NCI-H2107 (cell line): ENCODE results near the gene TNFAIP8L1.

Experiments
- DNase-seq: peaks from one replicate; lab custom pipeline; 2025; lab: John Stamatoyannopoulos, UW

The TNFAIP8L1 gene

DNA sequence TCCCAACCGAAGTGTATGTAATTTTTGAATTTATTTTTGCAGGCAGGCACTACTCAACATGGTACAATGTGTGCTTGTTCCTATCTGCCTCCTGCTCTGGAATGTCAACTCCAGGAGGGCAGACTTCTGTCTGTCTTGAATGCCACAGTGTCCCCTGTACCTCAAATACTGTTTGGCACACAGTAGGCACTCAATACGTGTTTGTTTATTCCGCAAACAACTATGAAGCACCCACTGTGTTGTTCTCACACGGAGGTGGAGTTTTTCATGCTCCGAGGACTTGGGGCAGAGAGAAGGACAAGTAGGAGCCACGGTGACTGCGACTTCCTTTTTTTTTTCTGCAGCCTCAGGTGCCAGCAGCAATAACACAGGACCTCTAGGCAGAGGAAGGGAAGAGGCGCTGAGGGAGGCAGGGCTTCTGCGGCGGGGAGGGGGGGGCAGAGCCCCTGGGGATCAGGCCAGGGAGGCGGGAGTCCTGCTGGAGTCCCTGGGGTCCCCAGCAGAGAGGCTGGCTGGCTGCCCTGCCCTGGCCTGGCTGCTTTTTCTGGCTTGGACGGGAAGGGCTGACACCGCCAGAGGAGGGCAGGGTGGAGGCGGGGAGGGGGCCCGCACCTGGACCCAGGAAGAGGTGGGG, 29.3 kb upstream of the TNFAIP8L1 start:
- no peak for DNase-seq

DNA sequence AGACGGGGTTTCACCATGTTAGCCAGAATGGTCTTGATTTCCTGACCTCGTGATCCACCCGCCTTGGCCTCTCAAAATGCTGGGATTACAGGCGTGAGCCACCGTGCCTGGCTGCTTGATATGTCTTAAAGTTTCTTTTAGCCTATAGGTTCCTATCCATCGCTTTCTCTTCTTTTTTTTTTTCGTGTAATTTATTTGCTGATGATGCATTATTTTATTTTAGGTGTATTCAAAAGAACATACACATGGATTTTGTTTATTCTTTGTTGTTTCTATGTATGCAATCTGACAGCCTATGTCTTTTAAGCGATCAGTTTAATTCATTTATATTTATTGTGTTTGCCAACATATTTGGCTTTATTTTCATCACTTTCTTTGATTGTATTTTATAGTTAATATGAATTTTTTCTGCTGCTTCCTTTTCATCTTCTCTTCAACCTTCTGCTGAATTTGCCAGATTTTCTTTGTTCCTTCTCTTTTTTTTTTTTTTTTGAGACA, 26.0 kb upstream of the TNFAIP8L1 start:
- DNase-seq: no peak

DNA sequence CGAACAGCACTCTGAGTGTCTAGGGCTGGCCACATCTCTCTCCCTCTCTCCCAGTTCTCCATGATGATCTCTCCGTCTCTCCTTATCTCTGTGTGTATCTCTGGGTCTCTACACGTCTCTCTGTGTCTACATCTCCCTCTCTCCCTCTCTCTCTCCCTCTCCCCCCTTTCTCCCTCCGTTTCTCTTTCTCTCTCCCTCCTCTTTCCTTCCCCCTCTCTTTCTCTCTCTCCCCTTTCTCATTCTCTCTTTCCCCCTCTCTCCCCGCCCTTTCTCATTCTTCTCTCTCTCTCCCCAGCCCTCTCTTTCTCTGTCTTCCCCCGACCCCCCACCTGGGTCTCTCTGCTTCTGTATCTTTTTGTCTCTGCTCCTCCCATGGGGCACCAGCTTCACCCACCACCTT, 21.3 kb upstream of the TNFAIP8L1 start:
- no peak for DNase-seq

DNA sequence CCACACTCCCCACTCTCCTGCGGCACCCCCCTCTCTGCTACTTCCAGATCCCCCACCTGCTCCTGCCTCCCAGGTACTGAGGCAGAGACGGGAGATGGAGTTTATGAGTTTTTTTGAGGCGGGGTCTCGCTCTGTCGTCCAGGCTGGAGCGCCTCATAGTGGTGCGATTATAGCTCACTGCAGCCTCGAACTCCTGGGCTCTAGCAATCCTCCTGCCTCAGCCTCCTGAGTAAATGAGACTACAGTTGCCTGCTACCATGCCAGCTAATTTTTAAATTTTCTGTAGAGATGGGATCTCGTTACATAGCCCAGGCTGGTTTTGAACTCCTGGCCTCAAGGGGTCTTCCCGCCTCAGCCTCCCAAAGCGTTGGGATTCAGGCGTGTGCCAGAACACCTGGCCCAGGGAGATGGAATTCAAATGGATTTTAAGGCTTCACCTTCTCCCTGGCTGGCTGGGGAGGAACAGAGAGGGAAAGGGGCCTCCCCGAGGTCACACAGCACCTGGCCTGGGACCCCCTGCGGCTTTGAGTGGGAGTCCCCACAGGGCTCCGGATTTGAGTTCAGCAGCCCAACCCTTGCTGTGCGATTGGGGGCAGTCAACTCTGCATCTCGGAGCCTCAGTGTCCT, 19.5 kb upstream of the TNFAIP8L1 start:
- no peak for DNase-seq

DNA sequence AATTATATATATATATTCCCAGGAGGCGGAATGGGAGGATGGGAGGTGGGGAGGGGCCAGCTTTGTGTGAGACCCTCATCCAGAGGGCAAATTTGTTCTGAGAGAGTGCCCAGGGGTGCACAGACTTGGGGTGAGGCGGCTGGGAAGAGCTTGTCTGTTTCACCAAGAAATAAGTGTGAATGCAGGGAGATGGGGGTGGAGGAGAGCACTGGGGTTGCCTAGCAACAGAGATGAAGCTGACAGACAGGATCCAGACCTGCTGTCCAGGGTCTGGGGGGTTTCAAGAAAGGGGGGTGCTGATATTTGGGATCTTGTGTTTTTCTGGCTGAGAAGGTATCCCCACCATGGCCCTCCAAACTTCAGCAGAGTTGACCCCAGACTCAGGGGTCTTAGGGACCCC, 18.6 kb upstream of the TNFAIP8L1 start:
- no peak for DNase-seq

DNA sequence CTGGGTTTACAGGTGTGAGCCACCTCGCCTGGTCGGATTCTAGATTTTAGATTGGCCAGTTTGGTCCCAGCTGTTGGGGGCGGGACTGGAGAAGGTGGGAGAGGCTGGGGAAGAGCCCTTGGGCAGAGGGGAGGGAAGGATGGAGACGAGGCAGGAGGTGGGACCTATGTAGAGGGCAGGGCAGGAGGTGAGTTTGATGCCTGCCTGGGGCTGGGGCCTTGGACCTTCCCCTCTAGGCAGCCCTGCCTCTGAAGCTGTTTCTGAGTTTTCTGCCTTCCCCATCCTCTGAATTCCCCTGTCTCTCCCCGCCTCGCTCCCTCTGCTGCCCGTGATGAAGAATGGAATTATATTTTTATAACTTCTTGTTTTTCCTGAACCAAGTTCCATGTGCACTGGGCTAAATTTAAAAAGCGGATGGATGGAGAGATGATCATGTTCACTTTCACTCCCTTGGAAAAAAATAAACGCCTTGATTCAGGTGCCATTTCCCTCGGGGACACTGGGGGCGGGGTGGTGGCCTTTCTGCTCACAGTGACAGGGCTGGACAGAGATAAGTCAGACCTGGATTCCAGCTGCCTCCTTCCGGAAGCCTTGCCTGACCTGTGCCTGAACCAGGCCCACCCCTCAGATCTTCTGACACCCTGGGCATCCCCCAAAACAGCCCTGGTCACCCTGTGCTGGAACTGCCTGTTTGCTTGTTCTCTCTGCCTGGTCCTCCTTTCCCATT, 16.5 kb upstream of the TNFAIP8L1 start:
- DNase-seq: no peak

DNA sequence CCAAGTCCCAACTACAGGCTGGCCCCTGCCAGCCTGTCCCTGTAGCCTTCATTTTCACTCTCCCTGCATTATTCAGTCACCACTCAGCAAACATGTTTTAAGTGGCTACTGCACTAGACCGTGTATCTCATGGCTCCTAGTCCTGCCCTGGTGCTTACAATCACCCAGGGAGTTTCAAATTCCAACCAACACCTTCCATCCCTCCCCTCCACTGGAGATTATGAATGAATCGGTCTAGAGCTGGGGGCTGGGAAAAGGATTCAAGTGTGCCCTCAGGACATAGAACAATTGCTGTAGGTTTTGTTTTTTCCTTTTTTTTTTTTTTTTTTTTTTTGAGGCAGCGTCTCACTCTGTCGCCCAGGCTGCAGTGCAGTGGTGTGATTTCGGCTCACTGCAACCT, 15.0 kb upstream of the TNFAIP8L1 start:
- DNase-seq: no peak

DNA sequence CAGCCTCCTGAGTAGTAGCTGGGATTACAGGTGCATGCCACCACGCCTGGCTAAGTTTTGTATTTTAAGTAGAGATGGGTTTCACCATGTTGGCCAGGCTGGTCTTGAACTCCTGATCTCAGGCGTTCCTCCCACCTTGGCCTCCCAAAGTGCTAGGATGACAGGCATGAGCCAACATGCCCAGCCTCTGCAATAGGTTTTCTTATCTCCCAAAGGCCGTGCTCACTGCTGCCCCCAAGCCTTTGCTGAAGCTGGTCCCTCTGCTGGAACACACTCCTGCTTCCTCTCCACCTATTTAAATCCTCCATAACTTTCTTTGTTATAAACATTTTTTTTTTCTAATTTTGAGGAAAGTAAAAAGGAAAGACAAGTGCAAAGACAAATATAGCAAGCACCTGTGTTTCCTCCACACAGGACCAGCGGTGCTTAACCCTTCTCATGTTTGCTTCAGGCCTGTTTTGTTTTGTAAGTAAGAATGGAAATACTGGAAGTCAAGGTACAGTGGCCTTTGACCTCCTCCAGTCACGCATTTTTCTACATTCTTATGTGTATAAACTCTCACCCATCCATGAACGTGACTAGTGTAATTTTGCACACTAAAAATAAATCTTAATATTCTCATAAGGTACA, 14.5 kb upstream of the TNFAIP8L1 start:
- no peak for DNase-seq

DNA sequence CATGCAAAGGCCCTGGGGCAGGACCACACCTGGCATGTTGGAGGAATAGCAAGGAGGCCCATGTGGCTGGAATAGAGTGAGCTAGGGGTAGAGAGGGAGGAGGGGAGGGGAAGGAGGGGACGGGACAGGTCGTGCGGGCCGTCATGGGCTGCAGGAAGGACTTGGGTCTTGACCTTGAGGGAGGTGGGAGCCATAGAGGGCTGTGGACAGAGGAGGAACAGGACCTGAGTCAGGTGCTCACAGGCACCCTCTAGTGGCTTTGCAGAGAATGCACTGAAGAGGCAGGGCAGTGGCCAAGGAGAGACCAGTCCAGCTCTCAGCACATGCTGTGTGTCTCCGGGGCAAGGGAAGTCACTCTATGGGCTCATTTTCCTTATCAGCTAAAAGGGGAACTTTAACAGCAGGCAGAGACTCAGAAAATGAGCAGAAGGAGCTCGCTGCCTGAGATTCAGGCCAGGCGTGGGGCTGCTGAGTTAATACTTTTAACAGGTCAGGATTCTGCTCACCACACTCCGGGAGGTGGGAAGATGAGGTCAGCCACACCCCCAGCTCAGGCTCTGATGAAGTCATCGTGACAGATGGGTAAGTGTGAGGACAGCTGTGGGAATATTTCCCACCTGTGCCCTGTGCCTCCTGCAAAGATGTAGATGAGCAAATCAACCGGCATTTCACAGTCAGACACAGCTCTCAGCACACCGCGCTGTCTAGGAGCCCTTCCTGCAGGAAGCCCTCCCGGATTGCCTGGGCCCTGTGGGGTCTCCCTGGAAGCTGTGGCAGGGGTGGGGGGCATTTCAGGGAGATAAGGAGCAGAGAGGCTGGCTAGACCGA, 6.0 kb upstream of the TNFAIP8L1 start:
- no peak for DNase-seq

DNA sequence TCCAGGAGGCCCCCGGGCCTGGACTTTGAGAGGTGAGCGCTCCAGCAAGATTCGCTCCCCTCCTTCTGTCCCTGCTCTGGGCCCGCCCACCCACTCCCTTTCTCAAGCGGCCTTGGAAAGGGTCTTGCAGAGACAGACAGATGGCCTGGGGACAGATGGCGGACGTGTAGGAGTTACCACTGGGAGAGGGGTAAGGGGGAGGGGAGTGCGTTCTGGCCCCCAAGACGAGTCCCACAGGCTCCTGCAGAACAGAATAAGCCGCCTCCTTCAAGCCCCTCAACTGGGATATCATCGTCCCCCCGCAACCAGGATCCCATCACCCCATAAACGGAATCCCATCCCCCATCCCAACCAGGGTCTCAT, 3.6 kb upstream of the TNFAIP8L1 start:
- no peak for DNase-seq

DNA sequence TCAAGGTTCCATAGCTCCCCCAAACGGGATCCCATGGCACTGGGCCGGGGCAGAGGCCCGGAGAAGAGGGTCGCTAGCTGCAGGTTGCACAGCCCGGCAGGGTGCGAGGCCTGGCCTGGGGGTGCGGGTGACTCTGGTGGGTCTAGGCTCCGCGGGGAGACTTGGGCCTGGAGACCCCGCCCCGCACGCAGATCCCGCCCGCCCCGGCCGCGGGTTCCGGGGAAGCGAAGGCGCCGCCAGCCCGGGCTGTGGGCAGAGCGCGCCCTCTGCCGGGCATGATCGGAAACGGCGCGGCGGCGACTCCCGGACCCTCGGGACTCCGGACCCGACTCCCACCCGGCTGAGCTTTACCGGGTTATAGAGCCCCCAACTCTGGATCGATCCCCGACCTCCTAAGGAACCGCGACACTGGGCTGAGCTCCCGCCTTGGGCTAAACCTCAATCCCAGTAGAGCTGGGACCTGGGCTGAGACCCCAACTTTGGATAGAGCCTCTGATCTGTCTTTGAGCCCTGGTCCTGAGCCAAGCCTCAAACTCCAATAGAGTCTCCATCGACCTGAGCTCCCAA, 3.1 kb upstream of the TNFAIP8L1 start:
- DNase-seq: peak; percentile 44

DNA sequence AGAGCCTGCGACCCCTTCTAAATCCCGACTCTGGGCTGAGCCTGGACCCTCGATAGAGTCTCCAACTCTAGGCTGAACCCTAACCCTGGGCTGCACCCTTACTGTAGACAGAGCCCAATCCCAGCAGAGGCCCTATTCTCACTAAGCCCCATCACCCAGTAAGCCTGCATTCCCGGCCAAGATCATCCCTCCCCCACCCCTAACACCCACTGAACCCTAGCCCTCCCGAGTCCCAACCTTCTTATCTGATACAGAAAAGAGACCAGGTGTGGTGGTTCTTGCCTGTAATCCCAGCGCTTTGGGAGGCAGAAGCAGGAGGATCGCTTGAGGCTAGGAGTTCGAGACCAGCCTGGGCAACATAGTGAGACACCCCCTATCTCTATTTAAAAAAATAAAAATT, 2.6 kb upstream of the TNFAIP8L1 start:
- no peak for DNase-seq

DNA sequence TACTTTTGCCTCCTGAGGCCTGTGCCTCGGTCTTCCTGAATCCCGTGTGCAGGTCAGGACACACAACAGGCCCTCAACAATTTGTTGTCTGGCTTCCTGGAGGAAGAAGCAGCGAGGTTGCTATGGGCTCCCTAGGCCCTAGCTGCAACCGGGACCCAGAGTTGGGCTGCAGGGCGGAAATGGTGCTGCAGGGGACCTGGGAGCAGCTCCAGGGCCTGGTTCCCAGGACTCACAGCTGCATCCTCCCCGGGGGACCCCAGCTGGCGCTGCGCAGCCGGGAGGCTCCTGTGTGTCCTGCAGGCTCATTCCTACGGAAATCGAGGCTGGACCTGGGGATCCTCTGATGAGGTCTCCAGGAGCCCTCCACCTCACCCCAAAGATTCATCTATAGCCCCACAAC, 999 bp upstream of the TNFAIP8L1 start:
- no peak for DNase-seq

DNA sequence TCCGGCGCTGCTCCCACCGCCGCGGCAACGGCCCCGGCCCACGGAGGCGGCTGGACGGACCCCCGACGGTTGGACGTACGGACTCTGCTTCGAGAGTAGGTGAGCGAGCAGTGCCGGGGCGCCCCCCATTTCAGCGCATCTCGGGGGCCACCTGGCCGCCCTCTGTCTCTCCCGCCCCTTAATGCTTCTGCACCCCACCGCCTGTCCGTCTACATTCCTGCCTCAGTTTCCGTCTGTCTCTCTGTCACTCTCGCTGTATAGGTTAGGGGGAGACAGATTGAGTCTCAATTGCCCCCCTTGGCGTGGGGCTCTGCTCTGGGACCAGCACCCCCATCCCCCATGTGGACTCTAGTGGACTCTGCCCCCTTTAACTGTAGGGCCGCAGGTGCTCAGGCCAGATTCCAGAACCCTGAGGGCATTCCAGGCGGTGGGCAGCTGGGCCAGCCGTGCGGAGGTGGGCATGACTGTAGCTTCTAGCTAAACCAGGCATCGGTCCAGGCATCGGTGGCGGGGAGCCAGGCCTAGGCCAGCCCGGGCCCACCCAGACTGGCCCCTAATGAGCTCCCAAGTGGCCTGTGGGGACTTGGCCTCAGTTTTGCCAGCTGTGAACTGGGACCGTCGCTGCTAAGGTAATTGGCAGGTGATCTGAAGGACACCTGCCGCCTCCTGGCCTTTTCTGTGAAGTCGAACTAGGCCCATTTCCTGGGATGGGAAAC, 373 bp downstream of the TNFAIP8L1 start:
- no peak for DNase-seq

DNA sequence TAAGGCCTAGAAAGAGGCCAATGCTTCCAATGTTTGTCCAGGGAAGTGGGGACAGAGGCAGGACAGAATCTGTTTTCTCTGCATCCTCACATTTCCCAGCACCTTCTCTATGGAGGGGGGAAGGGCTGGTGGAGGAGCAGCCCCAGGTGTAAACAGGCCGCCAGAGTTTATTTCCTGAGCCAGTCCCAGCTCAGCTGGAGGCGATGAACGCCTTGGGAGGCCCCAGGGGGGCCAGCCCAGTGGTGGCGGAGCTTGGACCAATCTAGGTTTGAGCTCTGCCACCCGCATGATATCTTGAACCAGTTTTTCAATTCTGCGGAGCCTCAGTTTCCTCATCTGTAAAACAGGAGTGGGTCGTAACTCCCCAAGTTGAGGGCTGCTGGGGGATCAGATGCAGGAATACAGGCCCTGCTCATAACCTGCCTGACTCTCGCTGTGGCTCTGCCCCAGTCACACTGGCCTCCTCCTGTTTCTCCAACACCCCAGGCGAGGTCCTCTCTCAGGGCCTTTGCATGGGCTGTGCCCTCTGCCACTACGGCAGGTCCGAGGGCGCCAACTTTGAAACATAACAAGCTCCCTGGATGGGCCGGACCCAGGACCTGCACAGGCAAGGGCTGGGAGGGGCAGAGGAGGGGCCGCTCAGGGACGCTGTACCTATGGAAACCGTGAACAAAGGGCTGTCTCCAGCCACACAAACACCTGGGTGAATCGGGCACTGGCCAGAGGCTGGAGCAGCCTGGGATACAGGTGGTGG, 1.1 kb downstream of the TNFAIP8L1 start:
- DNase-seq: no peak

DNA sequence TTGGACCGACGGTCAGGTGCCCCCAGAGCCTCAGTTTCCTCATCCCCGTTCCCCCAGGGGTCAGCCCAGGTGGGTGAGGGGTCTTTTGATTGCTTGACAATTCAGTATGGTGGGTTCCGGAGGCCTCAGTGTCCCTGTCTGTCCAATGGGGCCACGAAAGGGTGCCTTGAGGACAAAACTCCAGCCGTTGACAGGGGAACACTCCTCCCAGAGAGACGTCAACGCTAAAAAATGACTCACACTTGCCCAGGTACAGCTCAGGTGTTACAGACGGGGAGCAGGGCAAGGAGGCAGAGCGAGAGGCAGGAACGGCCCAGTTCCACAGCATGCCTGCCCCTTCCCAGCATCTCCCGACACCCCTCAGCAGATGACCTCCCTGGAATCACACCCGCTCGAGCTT, 1.8 kb downstream of the TNFAIP8L1 start:
- DNase-seq: no peak

DNA sequence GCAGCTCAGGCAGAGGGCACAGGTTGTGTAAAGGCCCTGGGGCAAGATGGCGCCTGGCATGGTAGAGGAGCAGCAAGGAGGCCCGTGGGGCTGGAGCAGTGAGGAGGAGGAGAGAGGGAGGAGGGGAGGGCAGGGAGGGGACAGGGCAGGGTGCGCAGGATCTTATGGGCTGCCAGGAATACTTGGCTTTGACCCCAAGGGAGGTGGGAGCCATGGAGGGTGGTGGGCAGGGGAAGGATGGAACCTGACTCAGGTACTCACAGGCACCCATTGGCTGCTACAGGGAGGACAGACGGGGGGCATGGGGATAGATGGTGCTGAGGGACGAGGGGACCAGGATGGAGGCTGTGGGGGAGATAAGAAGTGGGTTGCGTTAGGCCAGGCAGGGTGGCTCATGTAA, 3.3 kb downstream of the TNFAIP8L1 start:
- DNase-seq: no peak

DNA sequence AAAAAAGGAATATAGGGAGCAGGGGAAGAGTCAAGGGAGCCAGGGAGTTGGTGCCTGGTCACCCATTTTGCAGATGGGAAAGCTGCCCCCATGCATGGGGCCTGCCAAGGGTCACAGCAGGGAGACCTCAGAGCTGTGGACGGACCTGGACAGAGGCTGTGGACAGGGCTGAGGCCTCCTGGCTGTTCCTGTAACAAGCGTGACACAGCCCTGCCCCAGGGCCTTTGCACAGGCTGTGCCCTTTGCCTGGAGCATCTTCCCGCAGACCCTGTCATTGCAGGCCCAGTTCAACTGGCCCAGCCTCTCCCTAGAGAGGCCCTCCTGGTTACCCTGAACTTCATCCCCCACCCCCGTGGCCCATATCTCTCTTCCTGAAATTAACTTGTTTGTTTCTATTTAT, 6.4 kb downstream of the TNFAIP8L1 start:
- DNase-seq: no peak

DNA sequence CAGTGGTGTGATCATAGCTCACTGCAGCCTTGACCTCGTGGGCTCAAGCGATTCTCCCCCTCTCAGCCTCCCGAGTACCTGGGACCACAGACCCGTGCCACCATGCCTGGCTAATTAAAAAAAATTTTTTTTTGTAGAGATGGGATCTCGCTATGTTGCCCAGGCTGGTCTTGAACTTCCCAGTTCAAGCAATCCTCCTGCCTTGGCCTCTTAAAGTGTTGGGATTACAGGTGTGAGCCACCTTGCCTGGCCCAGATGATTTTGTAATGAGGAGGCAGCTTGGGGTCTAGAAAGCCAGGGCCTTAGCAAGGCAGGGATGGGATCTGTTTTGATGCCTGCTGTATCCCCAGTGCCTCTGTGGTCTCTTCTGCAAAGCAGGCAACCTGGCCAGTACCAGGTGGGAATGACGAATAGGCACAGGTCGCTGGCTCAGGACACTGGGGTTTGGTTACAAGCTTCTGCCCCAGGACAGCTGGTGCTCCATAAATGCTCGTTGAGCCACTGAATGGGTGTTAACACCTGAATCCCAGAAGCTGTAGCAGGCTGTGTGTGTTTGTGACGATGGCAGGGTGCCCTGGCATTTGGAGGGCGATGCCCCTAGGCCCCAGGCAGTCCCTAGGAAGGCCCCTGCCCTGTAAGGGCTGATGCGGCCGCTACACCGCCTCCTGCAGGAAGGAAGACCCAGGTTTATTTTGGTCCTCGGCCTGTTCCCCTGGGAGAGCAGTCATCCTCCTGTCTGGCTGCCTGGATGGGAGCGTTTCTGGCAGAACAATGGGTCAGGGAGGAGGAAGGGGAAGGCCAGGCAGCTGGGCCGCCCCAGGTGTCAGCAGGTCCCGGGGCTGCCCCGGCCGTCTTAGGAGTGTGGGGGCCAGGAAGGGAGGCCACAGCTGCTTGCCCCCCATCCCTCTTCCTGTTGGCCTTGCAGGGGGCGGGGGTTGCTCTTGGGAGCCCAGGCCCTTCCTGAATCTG, 8.6 kb downstream of the TNFAIP8L1 start:
- no peak for DNase-seq
